HFFc6 (cell line): ENCODE data around the gene ATP13A1. TPM values are rescaled to one million over a fixed set of nuclear protein-coding genes. Genes with fewer than 3 reads are reported as not detected.
"Not testable (repeated sequence)": the region's sequence is repeated elsewhere in the genome, so short reads cannot be mapped to it uniquely, and the experiment has no call there.

Experiments used
- DNase-seq: peaks from one replicate; pipeline ENCODE4 v3.0.0-alpha.2; 2018
- H3K27ac Mint-ChIP-seq: 2 replicates; pipeline ENCODE4 v1.8.0; 2020; ENCODE audit warnings: mild to moderate bottlenecking, mixed read lengths
- H3K27me3 Mint-ChIP-seq: 2 replicates; pipeline ENCODE4 v1.8.0; 2021; ENCODE audit warnings: mild to moderate bottlenecking, moderate library complexity, mixed read lengths; ENCODE audit not compliant: insufficient read depth
- H3K36me3 Mint-ChIP-seq: 2 replicates; pipeline ENCODE4 v1.8.0; 2021; ENCODE audit warnings: low read depth, mixed read lengths
- H3K4me1 Mint-ChIP-seq: 2 replicates; pipeline ENCODE4 v1.8.0; 2020; ENCODE audit warnings: low read depth, mixed read lengths
- H3K4me3 Mint-ChIP-seq: 2 replicates; pipeline ENCODE4 v1.8.0; 2020; ENCODE audit warnings: mild to moderate bottlenecking, moderate library complexity, mixed read lengths
- H3K9me3 Mint-ChIP-seq: 2 replicates; pipeline ENCODE4 v1.8.0; 2020; ENCODE audit warnings: mild to moderate bottlenecking, mixed read lengths
- total RNA-seq, 6 experiments: library from RNA; stranded (reverse); fragmentation: NEBNext Ultra II Directional; extraction: Animal tissue kit (Norgen Biotek cat#: 25700); gene quantifications; 2 replicates in 1 of 6; 3 replicates in 5 of 6; pipeline ENCODE4 v1.2.3, GENCODE V29; 2021
- TF ChIP-seq, protein P1 (sequence below): fragments of 200-600 bp; sonication (generic); IDR thresholded peaks from 2 replicates; pipeline ENCODE4 v1.5.0; 2021; ENCODE audit warnings: antibody characterized with exemption, mild to moderate bottlenecking

The ATP13A1 gene
- total RNA-seq, 6 experiments from 2014 or later, result 56.5 to 76.3 (median 61.3) TPM

DNA sequence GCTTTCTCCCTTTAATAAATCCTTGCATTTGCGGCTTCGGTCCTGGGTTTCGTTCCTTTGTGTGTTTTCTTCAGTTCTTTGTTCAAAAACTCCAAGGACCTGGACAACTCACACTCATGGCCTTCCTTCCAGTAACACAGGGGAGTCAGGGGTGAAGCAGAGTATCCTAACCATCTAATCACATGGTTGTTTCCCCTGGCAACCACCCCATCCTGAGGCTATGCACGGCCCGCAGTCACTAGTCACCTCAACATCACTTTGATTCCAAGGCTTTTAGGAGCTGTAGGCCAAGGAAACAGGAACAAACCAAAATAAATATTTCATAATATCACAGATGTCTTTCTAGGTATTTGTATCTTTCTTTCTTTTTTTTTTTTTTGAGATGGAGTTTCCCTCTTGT lies 34.1 kb upstream of the ATP13A1 start:
- Mint-ChIP-seq H3K4me3 (no peak overlapping the region), H3K9me3 (peaks cover 56% of the 10 kb centered on the region), H3K27me3 (no peaks in the 10 kb centered on the region), H3K4me1 (no peaks in the 10 kb centered on the region), H3K36me3 (peaks cover 10% of the 10 kb centered on the region; the same call in 1 of the 2 replicates), H3K27ac (no peak overlapping the region)
- TF ChIP-seq, protein P1, sequence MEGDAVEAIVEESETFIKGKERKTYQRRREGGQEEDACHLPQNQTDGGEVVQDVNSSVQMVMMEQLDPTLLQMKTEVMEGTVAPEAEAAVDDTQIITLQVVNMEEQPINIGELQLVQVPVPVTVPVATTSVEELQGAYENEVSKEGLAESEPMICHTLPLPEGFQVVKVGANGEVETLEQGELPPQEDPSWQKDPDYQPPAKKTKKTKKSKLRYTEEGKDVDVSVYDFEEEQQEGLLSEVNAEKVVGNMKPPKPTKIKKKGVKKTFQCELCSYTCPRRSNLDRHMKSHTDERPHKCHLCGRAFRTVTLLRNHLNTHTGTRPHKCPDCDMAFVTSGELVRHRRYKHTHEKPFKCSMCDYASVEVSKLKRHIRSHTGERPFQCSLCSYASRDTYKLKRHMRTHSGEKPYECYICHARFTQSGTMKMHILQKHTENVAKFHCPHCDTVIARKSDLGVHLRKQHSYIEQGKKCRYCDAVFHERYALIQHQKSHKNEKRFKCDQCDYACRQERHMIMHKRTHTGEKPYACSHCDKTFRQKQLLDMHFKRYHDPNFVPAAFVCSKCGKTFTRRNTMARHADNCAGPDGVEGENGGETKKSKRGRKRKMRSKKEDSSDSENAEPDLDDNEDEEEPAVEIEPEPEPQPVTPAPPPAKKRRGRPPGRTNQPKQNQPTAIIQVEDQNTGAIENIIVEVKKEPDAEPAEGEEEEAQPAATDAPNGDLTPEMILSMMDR, result no peak
- no peak for DNase-seq

DNA sequence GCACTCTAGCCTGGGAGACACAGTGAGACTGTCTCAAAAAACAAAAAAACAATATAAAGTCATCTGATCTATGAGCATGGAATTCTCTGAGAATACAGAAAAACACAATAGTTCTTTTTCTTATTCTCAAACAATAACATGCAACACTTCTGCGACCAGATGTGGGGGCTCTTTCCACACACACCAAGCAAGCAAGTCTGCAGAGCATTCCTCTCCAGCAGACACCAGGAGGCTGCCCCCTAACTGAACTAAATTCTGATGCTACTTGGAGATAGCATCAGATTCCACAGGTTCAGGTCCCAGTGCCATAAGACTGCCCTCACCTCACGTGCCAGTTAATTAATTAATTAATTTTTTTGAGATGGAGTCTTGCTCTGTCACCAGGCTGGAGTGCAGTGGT lies 32.9 kb upstream of the ATP13A1 start:
- TF ChIP-seq, protein P1, result no peak
- Mint-ChIP-seq H3K9me3 (peaks cover 45% of the 10 kb centered on the region), H3K4me3 (no peak overlapping the region), H3K27me3 (no peaks in the 10 kb centered on the region), H3K27ac (no peak overlapping the region), H3K4me1 (no peaks in the 10 kb centered on the region), H3K36me3 (peaks cover 10% of the 10 kb centered on the region; the same call in 1 of the 2 replicates)
- no peak for DNase-seq

DNA sequence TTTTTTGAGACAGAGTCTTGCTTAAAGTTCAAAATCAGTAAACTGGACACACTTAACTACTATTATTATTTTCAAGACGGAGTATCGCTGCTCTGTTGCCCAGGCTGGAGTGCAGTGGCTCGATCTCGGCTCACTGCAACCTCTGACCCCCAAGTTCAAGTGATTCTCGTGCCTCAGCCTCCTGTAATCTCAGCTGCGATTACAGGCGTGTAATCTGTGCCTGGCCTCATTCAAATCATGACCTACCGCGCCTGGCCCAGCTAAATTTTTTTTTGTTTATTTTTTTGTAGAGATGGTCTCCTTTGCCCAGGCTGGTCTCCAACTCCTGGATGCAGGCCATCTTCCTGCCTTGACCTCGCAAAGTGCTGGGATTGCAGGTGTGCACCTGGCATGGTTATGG lies 28.2 kb upstream of the ATP13A1 start:
- TF ChIP-seq, protein P1, result no peak
- Mint-ChIP-seq H3K36me3 (no peaks in the 10 kb centered on the region), H3K4me3 (no peak overlapping the region), H3K27ac (no peak overlapping the region), H3K9me3 (peaks cover 18% of the 10 kb centered on the region), H3K4me1 (no peaks in the 10 kb centered on the region), H3K27me3 (peaks cover 1% of the 10 kb centered on the region; the same call in 1 of the 2 replicates)
- no peak for DNase-seq

DNA sequence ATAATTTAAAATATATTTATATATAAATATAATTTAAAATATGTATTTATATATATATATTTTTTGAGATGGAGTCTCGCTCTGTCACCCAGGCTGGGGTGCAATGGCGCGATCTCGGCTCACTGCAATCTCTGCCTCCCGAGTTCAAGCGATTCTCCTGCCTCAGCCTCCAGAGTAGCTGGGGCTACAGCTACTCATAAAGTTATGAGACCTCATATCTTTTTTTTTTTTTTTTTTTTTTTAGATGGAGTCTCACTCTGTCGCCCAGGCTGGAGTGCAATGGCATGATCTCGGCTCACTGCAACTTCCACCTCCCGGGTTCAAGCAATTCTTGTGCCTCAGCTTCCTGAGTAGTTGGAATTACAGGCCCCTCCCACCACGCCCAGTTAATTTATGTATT lies 25.5 kb upstream of the ATP13A1 start:
- H3K36me3 Mint-ChIP-seq, H3K27me3 Mint-ChIP-seq, H3K4me3 Mint-ChIP-seq, DNase-seq, H3K4me1 Mint-ChIP-seq, H3K27ac Mint-ChIP-seq: not testable (repeated sequence)
- H3K9me3 Mint-ChIP-seq, result peaks cover 27% of the 10 kb centered on the region

DNA sequence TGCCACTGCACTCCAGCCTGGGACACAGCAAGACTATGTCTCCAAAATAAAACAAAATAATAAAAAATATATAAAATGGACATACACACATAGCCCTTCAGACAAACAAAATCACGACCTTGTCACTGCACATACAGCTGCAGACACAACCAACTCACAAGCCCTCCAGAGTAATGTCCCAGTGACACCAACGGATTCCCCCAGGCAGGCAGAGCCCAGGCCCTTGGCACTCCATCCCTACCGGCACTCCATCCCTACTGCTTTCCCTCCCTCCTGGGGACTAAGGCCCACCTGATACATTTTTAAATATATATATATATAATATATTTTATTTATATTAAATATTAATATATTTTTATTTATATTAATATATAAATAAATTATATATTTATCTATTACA lies 23.6 kb upstream of the ATP13A1 start:
- Mint-ChIP-seq H3K36me3 (peaks cover 27% of the 10 kb centered on the region), H3K4me3 (no peak overlapping the region), H3K27me3 (peaks cover 1% of the 10 kb centered on the region; the same call in 1 of the 2 replicates), H3K4me1 (no peaks in the 10 kb centered on the region), H3K27ac (no peak overlapping the region), H3K9me3 (peaks cover 47% of the 10 kb centered on the region)
- no peak for DNase-seq
- TF ChIP-seq, protein P1, result no peak

DNA sequence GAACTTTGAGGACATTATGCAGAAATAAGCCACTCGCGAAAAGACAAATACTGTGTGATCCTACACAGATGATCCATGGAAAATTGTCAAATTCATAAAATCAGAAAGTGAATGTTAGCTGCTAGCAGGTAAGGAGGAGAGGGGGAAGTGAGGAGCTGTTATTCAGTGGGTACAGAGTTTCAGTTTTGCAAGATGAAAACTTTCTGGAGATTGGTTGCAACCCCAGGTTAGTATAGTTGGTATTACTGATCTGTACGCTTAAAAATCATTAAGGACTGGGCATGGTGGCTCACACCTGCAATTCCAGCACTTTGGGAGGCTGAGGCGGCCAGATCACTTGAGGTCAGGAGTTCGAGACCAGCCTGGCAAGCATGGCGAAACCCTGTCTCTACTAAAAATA lies 23.1 kb upstream of the ATP13A1 start:
- TF ChIP-seq, protein P1, result no peak
- Mint-ChIP-seq H3K36me3 (peaks cover 27% of the 10 kb centered on the region), H3K4me3 (no peak overlapping the region), H3K27ac (no peak overlapping the region), H3K27me3 (peaks cover 1% of the 10 kb centered on the region; the same call in 1 of the 2 replicates), H3K9me3 (peaks cover 50% of the 10 kb centered on the region), H3K4me1 (no peaks in the 10 kb centered on the region)
- no peak for DNase-seq

DNA sequence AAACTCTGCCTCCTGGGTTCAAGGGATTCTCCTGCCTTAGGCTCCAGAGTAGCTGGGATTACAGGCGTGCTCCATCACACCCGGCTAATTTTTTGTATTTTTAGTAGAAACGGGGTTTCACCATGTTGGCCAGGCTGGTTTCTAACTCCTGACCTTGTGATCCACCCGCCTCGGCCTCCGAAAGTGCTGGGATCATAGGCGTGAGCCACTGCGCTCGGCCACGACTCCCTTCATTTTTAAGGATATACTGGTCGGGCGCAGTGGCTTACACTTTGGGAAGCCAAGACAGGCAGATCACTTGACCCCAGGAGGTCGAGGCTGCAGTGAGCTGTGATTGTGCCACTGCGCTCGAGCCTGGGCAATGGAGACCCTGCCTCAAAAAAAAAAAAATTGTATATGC lies 22.6 kb upstream of the ATP13A1 start:
- Mint-ChIP-seq H3K9me3 (peaks cover 54% of the 10 kb centered on the region), H3K36me3 (peaks cover 32% of the 10 kb centered on the region)
- H3K4me1 Mint-ChIP-seq, H3K27me3 Mint-ChIP-seq, H3K27ac Mint-ChIP-seq, DNase-seq, H3K4me3 Mint-ChIP-seq: not testable (repeated sequence)
